Activated CD4-positive, alpha-beta T cell treated with anti-CD3 and anti-CD28 coated beads, Interleukin-2, Interleukin-6, amounts not matched to agents 100 ng/mL and 50 ng/mL, durations not matched to agents 16 hours and 8 hours (primary cell): ENCODE data around the gene HCAR1.
"Not testable (repeated sequence)": the region's sequence is repeated elsewhere in the genome, so short reads cannot be mapped to it uniquely, and the experiment has no call there.

Experiments used
- DNase-seq: peaks from one replicate; pipeline ENCODE4 v3.0.0-alpha.2; 2020

HCAR1 gene

DNA sequence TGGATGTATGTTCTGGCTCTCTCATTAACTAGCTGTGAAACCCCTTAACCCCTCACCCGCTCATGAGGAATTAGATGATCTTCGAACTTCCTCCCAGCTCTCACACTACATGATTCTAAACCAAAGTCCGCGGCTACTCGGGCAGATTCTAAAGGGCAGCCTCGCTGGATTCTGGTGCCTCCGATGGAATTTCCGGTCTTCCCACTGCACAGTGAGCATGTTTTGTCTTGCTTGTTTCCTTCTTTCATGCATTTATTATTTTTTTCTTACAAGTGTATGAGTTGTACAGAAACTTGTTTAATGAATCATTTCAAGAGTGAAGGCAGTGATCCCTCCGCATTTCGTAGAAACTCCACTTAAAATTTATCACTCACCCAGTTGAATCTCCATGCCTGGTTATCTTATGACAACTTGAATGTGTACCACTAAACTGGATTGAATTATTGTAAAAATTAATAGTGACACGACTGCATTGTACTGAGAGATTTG, 9.5 kb downstream of the HCAR1 start:
- peak; percentile 76 for DNase-seq

DNA sequence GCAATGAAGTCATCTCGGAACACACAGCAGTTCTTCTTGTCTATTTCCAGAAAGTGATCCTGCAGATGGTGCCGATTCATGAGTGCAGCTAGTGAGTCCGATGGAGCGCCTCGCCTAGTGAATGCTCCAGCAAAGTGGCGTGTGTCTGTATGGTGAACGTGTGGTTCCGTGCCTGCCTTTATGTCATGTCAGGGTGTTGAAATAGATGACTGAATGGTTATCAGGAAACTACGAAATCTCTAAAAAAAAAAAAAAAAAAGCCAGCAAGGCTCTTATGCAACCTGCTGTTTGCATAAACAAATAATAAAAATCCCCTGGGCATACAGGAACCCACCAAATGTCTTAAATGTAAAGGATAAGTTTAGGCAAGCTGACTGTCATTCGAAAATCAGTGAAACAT, 14.0 kb downstream of the HCAR1 start, which contains the start of gene HCAR3:
Gene HCAR3 (minus strand): TSS at position 154 of the 400 bp plus-strand sequence. CDS start 74 bp downstream, at position 80.
- not testable (repeated sequence) for DNase-seq

DNA sequence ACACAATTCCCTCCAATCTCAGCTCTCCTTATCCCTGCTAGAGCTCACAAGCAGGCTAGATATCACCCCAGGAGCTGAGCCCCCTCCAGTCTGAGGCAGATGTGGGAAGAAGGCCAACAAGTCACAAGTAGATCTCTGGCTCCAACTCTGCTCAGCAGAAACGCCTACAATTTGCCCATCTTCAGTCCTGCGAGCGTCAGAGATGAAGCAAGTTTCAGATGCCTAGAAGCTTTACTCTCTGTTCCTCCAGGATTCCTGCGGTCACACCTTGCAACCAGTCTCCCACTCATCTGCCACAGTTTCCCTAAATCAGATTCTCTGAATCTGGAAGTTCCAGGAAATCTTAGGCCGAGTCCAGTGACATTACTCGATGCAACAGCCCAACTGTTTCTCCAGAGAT, 15.4 kb downstream of the HCAR1 start:
- not testable (repeated sequence) for DNase-seq

DNA sequence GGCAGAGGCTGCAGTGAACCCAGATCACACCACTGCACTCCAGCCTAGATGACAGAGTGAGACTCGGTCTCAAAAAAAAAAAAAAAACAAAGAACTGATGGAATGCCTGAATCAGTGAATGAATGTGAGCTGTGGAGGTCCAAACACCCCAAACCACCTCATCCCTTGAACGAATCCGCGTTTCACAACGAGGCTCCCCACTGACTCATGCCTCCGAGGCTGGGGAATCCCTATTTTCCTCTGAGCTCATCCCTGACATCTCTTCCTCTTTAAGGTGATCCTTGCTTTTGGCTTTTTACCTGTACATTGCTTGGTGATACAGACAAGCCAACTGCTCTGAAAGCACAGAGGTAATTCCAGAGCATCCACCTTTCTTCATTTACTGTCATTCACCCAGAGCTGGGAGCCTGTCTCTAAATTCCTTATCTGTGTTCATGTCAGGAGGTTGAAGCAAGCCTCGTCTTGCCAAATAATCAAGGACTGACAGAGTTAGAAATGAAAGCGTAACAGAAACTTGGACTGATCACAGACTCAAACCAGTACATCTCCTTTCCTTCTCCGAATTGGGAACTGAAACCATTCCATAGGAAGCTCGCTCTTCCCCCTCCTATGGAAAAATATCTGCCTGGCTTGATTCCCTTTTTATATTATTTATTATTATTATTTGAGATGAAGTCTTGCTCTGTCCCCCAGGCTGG, 17.0 kb downstream of the HCAR1 start:
- DNase-seq, result not testable (repeated sequence)

DNA sequence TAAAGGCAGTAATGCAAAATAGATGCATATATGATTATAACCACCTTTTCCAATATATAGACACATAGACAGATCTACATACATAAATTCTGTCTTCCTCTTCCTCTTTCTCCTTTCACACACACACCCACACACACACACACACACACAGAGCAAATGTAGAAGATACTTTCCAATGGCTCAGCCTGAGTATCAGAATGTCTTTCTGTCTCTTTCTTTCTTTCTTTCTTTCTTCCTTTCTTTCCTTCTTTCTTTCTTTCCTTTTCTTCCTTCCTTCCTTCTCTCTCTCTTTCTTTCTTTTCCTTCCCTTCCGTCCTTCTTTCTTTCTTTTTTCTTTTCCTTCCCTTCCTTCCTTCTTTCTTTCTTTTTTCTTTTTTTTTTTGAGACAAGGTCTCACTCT, 19.4 kb downstream of the HCAR1 start:
- not testable (repeated sequence) for DNase-seq

DNA sequence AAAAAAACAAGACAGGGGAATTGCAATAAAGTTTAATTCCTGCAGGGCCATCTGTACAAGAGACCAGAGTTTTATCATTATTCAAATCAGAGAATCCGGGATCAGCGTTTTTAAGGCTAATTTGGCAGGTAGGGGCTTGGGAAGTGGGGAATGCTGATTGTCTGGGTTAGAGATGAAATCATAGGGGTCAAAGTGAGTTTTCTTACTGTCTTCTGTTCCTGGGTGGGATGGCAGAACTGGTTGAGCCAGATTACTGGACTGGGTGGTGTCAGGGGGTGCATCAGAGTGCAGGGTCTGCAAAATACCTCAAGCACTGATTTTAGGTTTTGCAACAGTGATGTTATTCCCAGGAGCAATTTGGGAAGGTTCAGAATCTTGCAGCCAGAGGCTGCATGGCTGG, 20.3 kb downstream of the HCAR1 start:
- not testable (repeated sequence) for DNase-seq

DNA sequence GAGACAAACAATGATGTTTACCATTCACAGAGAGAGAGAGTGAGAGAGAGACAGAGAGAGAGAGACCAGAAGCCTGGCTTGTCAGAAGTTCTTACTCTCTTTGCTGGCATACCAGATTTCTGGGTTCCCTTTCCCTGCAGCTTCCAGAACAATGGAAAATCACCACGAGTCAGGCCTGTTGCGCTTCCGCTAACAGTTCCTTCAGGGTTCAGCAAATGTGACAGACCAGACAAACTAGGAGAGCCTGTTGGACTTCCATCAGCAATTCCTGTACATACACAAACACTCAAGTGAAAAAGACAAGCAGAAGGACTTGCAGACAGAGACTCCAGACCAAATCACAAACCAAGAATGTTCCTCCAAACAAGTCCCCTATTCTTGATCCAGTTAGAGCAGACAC, 21.4 kb downstream of the HCAR1 start:
- not testable (repeated sequence) for DNase-seq

DNA sequence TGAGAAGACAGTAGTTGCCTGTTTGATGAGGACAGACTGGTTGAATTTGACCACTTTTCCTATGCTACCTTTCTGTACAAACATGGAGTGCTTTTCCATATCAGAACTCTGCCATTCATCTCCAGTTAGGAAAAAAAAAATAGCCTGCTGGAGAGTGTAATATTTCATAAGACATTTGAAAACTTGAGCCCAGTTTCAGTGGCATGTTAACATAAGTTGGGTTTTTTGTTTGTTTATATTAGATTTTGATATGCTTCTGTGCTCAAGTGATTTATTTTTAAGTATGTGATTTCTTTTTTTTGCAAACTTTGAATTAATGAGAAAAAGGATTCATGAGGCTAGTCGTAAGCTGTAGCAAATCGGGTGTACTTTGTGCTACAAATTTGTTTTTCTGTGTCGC, 26.8 kb downstream of the HCAR1 start:
- DNase-seq, result not testable (repeated sequence)

DNA sequence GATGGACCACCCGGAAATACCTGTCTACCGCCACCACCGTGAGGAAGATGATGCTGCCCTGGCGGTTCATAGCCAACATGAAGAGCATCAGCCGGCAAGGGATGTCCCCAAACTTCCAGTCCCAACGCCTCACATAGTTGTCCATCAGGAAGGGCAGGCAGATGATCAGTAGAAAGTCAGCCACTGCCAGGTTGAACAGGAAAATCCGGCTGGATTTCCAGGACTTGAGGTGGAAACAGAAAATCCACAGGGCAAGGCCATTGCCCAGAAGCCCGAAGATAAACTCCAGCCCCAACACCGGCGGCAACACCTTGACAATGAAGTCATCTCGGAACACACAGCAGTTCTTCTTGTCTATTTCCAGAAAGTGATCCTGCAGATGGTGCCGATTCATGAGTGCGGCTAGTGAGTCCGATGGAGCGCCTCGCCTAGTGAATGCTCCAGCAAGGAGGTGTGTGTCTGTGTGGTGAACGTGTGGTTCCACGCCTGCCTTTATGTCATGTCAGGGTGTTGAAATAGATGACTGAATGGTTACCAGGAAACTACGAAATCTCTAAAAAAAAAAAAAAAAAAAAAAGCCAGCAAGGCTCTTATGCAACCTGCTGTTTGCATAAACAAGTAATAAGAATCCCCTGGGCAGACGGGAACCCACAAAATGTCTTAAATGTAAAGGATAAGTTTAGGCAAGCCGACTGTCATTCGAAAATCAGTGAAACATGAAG, 27.6 kb downstream of the HCAR1 start, which contains the start of gene HCAR2:
Gene HCAR2 (minus strand): TSS at position 468 of the 722 bp plus-strand sequence. CDS start 74 bp downstream, at position 394.
- DNase-seq, result not testable (repeated sequence)

DNA sequence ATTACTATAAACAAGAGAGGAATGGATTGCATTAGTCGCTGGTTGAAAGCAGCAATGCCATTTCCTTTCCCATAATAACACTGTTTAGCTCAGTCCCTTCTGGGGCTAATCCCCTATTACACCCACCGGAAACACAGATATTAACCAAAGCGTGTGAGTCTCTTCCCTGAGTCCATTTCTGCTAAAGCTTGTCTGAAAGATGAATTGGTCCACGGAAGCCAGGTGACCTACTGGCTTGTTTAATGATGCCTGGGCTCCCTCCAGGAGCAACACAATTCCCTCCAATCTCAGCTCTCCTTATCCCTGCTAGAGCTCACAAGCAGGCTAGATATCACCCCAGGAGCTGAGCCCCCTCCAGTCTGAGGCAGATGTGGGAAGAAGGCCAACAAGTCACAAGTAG, 29.2 kb downstream of the HCAR1 start:
- not testable (repeated sequence) for DNase-seq

DNA sequence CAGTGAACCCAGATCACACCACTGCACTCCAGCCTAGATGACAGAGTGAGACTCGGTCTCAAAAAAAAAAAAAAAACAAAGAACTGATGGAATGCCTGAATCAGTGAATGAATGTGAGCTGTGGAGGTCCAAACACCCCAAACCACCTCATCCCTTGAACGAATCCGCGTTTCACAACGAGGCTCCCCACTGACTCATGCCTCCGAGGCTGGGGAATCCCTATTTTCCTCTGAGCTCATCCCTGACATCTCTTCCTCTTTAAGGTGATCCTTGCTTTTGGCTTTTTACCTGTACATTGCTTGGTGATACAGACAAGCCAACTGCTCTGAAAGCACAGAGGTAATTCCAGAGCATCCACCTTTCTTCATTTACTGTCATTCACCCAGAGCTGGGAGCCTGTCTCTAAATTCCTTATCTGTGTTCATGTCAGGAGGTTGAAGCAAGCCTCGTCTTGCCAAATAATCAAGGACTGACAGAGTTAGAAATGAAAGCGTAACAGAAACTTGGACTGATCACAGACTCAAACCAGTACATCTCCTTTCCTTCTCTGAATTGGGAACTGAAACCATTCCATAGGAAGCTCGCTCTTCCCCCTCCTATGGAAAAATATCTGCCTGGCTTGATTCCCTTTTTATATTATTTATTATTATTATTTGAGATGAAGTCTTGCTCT, 30.5 kb downstream of the HCAR1 start:
- DNase-seq, result not testable (repeated sequence)

DNA sequence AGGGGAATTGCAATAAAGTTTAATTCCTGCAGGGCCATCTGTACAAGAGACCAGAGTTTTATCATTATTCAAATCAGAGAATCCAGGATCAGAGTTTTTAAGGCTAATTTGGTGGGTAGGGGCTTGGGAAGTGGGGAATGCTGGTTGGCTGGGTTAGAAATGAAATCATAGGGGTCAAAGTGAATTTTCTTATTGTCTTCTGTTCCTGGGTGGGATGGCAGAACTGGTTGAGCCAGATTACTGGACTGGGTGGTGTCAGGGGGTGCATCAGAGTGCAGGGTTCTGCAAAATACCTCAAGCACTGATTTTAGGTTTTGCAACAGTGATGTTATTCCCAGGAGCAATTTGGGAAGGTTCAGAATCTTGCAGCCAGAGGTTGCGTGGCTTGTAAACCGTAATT, 33.7 kb downstream of the HCAR1 start:
- not testable (repeated sequence) for DNase-seq

DNA sequence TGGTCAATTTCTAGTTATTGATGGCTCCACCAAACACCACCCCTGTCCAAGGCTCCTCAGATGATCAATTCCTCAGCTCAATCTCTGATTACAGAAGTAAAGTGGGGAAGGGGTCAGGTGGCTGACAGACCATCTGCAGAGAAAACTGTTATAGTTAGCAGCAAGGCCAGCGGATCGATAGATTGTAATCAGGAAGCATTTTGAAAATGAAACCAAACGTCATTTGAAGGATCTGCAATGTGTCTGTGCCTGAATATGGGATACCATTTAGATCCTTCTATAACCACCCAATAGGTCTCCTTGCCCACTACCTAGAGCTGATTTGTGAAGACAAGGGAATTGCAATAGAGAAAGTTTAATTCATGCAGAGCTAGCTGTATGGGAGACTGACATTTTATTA, 39.1 kb downstream of the HCAR1 start:
- no peak for DNase-seq

DNA sequence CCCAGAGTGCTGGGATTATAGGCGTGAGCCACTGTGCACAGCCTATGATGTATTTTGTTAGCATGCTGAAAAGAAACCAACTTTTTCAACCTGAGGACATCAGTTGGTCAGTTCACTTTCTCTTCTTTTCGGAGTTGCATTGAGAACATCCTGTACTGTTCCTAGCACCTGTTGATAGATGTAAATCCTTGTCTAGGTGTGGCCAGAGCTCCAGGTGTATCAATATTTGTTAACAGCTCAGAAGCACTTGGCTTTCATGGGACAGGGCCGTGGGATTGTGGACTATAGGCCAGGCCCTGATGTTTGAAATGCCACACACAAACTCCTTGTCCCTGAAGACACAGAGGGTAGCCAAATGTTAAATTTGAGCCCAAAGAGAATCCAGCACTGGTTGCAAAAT, 42.4 kb downstream of the HCAR1 start:
- no peak for DNase-seq

DNA sequence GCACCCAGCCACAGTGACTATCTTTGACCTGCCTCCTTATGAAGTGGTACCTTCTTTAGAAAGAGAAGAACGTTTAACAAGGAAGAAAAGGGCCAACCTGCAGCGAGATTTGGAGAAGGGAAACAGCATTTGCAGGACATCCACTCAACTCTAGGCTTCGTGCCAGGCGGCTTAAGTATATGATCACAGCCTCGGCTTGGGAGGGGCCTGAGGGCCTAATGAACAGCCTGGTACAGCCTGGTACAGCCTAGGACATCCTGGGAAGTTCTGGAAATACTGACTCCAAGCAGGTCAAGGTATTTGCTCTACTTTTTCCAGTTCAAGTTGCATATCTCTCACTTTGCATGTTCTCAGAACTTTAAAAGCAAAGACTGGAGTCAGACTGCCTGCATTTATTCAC, 43.6 kb downstream of the HCAR1 start:
- DNase-seq, result no peak

DNA sequence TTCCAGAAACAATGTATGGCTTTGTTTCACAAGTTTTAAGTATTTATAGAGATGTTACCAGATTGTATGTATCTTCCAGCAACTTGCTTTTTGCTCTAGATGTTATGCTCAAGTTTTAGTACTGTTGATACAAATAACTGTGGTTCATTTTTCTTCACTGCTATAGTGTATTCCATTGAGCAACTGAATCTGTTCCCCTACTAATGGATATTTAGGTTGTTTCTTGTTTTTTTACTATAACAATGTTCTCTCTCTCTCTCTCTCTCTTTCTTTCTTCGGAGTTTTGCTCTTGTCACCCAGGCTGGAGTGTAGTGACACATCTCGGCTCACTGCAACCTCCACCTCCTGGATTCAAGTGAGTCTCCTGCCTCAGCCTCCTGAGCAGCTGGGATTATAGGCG, 44.1 kb downstream of the HCAR1 start:
- no peak for DNase-seq

DNA sequence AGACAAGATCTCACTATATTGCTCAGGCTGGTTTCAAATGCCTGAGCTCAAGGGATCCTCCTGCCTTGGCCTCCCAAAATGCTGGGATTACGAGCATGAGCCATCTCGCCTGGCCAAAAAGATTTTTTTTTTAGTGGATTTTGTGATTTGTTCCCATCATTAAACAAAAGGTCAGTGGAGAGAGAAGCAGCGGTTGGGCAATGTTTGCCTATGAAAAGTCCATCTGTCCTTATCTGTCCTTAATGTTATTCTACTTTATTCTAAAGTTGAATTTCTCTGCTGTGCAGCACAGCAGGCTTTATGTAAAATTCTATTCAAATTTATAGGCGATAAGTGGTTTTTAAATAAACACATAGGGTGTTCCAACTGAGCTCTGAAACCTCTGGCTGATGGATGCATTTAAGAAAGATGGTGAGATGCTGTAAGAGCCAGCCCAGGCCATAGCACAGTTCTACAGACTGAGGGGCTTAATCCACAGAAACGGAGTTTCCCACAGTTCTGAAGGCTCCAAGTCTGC, 46.3 kb downstream of the HCAR1 start:
- no peak for DNase-seq

DNA sequence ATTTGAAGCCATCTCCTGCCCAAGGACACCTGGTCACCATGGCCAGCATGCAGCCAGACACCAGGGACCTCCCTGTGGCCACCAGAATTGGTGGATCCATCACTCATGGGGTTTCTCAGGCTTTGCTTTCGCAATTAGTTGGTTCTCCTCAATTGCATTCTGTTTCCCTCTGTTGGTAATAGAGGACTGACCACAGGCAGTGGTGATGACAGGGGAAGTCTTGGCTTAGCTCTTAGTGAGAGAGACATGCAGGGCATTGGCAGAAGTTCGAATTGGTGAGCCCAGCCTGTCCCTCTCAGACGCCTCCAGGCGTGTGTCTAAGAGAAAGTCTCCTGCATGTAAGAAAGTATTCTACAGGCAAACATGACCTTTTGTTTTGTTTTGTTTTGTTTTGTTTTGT, 48.8 kb downstream of the HCAR1 start:
- no peak for DNase-seq

DNA sequence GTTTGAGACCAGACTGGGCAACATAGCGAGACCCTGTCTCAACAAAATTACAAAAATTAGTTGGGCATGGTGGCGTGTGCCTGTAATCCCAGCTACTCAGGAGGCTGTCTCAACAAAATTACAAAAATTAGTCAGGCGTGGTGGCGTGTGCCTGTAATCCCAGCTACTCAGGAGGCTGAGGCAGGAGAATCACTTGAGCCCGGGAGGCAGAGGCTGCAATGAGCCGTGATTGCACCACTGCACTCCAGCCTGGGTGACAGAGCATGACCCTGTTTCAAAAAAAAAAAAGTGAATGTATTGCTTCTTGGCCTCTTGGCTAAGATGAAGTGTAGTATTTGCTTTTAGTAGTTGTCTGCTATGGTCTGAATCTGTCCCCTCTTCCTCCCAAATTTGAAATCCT, 49.7 kb downstream of the HCAR1 start:
- not testable (repeated sequence) for DNase-seq

DNA sequence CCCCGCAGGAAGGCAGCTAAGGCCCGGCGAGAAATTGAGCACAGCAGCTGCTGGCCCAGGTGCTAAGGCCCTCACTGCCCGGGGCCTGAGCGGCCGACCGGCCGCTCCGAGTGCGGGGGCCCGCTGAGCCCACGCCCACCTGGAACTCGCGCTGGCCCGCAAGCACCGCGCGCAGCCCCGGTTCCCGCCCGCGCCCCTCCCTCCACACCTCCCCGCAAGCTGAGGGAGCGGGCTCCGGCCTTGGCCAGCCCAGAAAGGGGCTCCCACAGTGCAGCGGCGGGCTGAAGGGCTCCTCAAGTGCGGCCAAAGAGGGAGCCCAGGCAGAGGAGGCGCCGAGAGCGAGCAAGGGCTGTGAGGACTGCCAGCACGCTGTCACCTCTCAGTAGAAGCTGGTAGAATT, 53.9 kb downstream of the HCAR1 start:
- not testable (repeated sequence) for DNase-seq
